Stimulated activated CD8-positive, alpha-beta memory T cell treated with anti-CD3 and anti-CD28 coated beads, Interleukin-7, amount 100 ng/mL, for 4 hours (primary cell): ENCODE results near the gene KCNQ1OT1.

Source experiments
- DNase-seq, 2 donors: peaks; one replicate each; pipeline ENCODE4 v3.0.0-alpha.2; 2020; ENCODE audit warnings: low read depth in 2 of 2

The KCNQ1OT1 gene

GRCh38 chr11:2666828-2667570, 32.8 kb downstream of the KCNQ1OT1 start:
- DNase-seq, result no peak

DNA sequence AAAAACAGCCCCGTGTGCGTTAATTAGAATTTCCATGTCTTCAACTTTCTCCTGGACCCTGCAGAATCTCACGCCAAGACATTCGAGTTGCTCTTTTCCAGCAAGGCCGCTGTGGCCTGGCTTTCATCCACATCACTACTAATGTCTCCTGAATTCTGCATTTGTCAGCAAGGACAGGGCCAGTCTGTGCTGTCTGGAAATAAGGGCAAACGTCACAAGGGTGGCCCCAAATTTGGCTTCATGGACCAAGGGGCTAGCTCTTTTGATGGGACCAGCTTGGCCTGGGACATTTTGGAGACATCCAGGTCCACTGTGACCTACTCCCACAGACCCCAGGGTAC, 33.4 kb downstream of the KCNQ1OT1 start:
- no peak for DNase-seq

- DNase-seq, result no peak
These were observed 34.0 kb downstream of the KCNQ1OT1 start for GRCh38 chr11:2665526-2666400.

DNA sequence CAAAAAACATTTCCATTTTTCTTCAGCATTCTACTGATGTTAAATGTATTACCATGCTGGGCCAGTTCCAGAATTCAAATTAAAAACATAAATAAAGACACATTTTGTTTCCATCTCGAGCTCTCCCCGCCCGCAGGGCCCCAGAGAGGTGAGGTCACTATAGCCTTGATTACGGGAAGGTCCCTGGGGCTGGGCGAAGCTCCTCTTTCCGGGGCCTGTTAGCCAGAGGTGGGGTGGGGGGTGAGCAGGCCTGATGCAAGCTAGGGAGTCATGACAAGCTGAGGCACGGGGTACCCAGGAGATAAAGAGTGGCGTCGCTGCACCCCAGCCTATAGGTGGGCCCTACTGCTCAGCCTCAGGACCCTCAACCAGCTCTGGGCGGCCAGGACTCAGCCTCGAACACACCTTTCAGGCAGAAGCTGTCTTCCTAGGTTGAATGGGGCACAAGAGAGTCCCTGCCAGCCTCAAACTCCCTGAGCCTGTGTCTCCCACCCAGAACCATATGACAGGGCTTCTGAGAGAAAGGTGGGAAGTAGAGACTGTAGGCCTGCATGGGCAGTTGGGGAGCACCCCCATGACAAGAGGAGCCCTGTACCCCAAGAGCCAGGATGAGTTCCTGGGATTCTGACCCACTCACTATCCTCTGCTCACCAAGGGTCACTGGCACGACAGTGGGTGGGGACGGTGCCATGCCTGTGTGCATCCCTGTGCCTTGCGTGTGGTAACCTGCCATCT, 34.8 kb downstream of the KCNQ1OT1 start:
- DNase-seq, result no peak

DNA sequence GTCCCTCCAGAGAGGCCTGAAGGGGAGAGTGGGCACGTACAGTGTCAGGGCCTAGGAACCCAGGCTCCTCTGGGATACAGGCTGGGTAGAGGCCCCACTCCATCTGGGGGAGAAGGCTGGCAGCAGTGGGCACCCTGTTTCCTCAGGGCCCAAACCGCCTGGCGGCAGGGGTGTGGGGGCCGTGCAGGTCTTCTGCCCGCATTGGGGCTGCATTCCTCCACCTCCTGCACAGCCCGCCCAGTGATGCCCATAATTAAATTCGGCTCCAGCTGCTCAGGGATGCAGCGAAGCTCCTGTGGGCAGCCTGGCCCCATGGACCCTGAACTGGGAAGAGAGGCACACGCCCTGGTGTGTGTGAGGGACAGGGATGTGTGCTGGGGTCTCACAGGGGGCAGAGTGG, 35.4 kb downstream of the KCNQ1OT1 start:
- DNase-seq, result no peak

DNA sequence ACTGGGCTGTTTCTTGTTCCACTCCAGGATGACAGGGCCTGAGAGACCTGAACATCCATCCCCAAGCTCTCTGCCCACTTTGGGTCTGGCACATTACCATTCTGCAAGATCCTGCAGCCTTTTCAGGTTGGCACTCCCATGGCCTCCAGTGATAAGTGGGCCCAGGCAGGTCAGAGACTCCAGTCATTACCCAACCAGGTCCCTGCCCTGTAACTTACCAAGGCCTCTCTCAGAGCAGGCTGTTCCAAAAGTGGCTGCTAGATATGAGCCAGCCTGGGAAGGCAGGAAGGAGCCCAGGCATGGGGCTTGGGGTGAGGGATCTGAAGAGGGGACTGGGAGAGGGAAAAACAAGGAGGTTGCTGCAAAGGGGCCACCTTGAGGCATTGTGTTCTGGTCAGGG, 35.9 kb downstream of the KCNQ1OT1 start:
- no peak for DNase-seq

DNA sequence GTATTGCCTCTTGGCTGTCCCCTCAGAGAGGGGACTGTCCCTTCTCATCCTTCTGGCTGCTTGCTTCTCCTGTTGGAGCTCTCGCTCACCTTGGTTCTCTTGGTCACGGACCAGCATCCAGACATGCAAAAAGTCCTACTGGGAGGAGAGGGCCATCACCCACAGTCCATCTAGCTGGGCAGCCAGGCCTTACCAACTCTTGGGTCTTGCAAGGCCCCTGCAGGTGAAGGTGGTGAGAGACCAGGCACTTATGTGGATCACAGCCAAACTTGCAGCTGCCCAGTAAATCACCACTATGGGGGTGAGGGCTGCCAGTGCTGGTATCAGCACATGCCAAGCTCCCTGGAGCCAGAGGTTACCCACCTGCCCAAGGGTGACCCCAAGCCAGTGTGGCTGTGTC, 36.3 kb downstream of the KCNQ1OT1 start:
- no peak for DNase-seq

DNA sequence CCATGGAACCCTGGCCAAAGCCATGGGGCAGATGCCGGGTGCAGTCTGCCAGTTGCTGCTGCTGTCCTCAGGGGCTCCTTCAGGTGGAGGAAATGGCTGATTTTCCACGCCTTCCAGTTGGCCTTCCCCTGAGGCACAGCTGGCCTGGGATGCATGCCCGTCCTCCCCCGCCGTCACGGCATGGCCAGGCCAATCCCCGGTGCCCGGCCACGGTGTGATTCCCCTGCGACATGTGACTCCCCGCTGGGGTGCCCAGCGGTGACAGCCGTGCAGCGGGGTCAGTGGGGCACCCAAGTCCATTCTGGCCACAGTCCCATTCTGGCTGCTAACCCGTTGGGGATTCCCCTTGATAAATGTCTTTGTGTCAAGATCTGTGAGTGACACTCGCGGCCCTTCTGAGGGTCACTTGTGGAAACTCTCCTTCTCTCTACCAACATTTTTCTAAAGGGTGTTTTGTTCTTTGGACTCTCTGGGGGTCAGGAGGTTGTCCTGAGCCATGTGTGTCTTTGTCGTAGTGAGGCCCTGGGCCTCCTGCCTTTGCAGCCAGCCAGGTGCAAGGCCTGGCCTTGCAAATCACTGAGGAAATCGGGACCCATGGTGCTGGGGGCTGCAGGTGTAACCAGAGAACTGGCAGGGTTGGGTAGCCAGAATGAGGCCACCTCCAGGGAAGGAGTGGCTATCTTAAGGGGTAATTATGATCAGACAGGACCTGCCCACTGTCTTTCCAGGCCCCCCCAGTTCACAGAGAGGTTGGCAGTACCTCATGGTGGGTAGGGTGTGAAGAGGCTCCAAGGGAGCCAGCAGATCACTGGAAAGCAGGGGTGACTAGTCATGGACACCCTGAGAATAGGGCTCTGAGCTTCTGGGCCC, 37.1 kb downstream of the KCNQ1OT1 start:
- DNase-seq, result no peak

- no peak for DNase-seq
These were observed 37.8 kb downstream of the KCNQ1OT1 start for GRCh38 chr11:2662024-2662312.

DNA sequence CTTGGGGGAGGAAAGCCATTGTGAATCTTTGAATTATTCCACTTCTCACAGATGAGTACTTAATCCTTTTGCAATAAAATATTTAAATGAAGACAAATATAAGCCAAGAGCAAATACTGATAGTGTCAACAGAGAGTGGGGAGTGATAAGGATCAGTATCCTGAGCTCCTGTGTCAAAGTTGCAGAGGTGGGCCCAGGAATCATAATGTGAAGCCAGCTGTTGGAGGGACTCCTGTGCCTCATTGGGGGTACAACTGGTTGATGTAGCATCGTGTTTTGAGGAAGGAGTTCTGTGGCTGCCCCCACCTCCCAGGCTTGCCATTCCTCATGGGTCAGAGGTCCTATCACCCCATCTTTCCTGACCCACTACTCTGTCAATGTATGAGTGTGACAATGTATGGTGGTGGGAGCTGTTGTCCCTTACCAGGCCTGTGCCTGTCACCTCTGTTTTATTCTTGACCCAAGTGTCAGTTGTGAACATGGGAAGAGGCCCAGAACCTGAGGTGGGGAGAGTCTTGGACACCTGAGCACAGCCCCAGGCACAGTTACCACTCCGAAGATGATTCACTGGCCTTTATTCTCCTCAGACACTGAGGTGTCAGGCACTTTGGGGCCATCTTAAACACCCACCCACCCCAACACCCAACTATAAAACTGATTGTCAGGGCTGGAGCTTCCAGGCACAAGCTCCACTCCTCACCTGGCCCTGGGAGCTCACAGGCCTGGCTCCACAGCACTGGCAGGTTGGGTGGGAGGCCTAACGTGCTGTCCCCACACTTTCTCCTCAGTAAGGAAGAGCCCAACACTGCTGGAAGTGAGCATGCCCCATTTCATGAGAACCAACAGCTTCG, 38.4 kb downstream of the KCNQ1OT1 start:
- DNase-seq, result no peak

DNA sequence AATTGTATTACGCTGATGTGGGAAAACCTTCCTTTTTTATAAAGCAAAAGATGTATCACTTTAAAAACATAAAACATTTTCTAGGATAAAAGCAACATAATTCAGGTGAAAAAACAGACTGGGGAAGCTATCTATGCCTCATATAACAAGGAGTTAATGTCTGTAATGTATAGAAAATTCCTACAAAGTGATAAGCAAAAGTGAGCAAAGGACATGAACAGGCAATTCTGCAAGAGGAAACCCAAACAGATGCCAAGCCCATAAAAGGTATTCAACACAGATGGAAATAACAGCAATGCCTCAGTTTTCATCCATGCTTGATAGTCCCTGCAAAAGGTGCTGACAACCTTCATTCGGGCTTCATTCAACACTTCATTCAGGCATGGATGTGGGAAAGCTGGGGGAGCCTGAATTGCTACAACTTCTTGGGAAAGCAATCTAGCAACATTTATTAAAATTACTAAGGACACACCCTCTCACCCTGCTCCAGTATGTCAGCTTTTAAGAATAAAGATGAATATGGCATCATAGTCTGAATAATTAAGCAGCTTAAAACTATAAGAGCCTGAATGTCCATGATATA, 39.3 kb downstream of the KCNQ1OT1 start:
- DNase-seq, result no peak

DNA sequence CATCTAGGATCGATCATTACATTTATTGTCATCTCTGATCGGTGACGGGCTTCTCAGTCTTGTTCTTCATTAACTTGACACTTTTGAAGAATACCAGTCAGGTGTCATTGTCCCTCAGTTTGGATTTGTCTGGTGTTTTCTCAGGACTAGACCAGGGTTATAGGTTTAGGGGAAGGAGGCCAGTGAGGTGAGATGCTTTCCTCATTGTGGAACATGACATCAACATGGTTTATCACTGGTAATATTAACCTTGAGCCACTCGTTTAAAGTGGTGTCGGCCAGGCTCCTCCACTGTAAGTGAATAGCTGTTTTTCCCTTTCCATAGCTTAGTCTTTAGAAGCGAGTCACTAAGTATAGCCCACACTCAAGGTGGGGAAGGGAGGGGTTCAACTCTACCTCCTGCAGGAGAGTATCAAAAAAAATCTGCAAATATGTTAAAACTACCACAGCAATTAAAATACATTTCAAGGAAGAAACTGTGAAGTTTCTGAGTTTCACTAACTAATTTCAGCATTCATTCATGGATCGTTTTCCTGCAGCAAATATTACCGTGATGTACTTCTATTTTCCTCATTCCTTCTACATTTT, 42.0 kb downstream of the KCNQ1OT1 start:
- DNase-seq, result no peak

- DNase-seq, result no peak
These were observed 42.9 kb downstream of the KCNQ1OT1 start for GRCh38 chr11:2656859-2657258.

- no peak for DNase-seq
These were observed 43.8 kb downstream of the KCNQ1OT1 start for GRCh38 chr11:2655834-2656622.

GRCh38 chr11:2655016-2655719, 44.6 kb downstream of the KCNQ1OT1 start:
- DNase-seq, result no peak

DNA sequence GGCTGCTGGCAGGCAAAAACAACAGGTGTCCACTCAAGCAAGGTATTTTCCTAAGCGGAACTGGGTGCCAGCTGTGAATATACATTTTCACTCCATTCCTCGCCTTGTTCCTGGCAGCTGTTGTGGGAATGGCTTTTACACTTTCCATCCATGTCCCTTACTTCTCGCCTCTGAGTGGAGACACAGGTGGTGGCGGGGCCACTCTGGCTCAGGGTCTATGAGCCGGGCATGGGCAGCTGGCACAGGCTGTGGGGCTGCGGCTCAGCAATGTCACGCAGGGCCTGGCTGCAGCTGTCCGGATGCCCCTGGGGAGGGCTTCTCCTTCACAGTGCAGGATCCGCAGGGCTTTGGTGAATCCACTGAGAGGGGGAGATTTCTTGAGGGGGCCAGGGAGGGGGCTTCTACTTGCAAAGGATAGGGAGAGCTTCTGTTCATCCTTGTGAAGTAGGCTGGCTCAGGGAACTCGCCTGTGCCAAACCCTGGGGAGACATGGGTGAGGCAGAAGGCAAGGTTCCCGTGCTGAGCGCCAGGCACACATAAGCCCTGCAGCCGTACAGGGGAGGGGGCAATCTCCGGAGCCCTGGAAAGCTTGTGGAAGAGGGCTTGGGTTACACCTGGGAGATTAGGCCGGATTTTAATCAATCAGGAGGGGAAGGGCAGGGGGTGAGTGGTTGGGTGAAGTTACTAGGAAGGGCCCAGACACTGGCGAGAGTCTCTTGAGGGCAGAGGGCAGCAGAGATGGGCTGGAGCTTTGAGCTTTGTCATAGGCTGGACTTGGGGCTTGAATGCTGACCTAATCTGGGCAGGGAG, 45.7 kb downstream of the KCNQ1OT1 start:
- no peak for DNase-seq

- DNase-seq, result no peak
These were observed 46.6 kb downstream of the KCNQ1OT1 start for GRCh38 chr11:2653198-2653551.
